GM21786 (cell line): ENCODE results near the gene NBEAL1.
"Not testable (repeated sequence)": the region's sequence is repeated elsewhere in the genome, so short reads cannot be mapped to it uniquely, and the experiment has no call there.

ENCODE experiments used
- ATAC-seq: cut with Tn5 transposase; IDR thresholded peaks from one replicate; pipeline ENCODE4 v1.9.1; 2021; ENCODE audit not compliant: unreplicated experiment

The NBEAL1 gene

GRCh38 chr2:203038586-203038985, 23.9 kb downstream of the NBEAL1 start:
- no peak for ATAC-seq

- ATAC-seq: not testable (repeated sequence)
Measured at GRCh38 chr2:203039211-203039610, 24.5 kb downstream of the NBEAL1 start.

- no peak for ATAC-seq
Measured at GRCh38 chr2:203040966-203041521, 26.4 kb downstream of the NBEAL1 start.

GRCh38 chr2:203042178-203042577, 27.5 kb downstream of the NBEAL1 start:
- ATAC-seq: no peak

- no peak for ATAC-seq
Measured at GRCh38 chr2:203043226-203043625, 28.6 kb downstream of the NBEAL1 start.

GRCh38 chr2:203045867-203046266, 31.2 kb downstream of the NBEAL1 start:
- no peak for ATAC-seq

GRCh38 chr2:203052539-203052938, 37.9 kb downstream of the NBEAL1 start:
- no peak for ATAC-seq

GRCh38 chr2:203059567-203060240, 45.0 kb downstream of the NBEAL1 start:
- no peak for ATAC-seq

- no peak for ATAC-seq
Measured at GRCh38 chr2:203061346-203061745, 46.7 kb downstream of the NBEAL1 start.

- no peak for ATAC-seq
Measured at GRCh38 chr2:203062126-203062525, 47.5 kb downstream of the NBEAL1 start.

- not testable (repeated sequence) for ATAC-seq
Measured at GRCh38 chr2:203066519-203067091, 51.9 kb downstream of the NBEAL1 start.

- no peak for ATAC-seq
Measured at GRCh38 chr2:203070701-203071100, 56.0 kb downstream of the NBEAL1 start.

GRCh38 chr2:203071148-203071547, 56.5 kb downstream of the NBEAL1 start:
- no peak for ATAC-seq

GRCh38 chr2:203072371-203072770, 57.7 kb downstream of the NBEAL1 start:
- ATAC-seq: no peak

GRCh38 chr2:203077451-203077850, 62.8 kb downstream of the NBEAL1 start:
- ATAC-seq: no peak

- ATAC-seq: no peak
Measured at GRCh38 chr2:203080447-203081045, 65.9 kb downstream of the NBEAL1 start.

- ATAC-seq: no peak
Measured at GRCh38 chr2:203083328-203083727, 68.7 kb downstream of the NBEAL1 start.

GRCh38 chr2:203086381-203086780, 71.7 kb downstream of the NBEAL1 start:
- ATAC-seq: not testable (repeated sequence)

- ATAC-seq: not testable (repeated sequence)
Measured at GRCh38 chr2:203090721-203091120, 76.0 kb downstream of the NBEAL1 start.

GRCh38 chr2:203097735-203098134, 83.1 kb downstream of the NBEAL1 start:
- no peak for ATAC-seq

GRCh38 chr2:203102357-203102756, 87.7 kb downstream of the NBEAL1 start:
- ATAC-seq: not testable (repeated sequence)

GRCh38 chr2:203104273-203104672, 89.6 kb downstream of the NBEAL1 start:
- ATAC-seq: no peak
